ENCODE results near the gene TSPAN7. TPM values are rescaled to one million over a fixed set of nuclear protein-coding genes. Genes with fewer than 3 reads are reported as not detected.

Gene TSPAN7
- total RNA-seq, 1 experiment from 2014 or later, result not detected

GRCh38 chrX:38560776-38561125 is 591 bp upstream of the TSPAN7 start:
- intact Hi-C loops (cut with micrococcal nuclease), result no loop called here
- H3K27me3 Mint-ChIP-seq (ENCODE audit: insufficient read depth, unreplicated experiment), result peaks cover 28% of the 10 kb centered on the region
- no peak overlapping the region for H3K27ac Mint-ChIP-seq (ENCODE audit: low read depth, unreplicated experiment)
- POLR2A ChIA-PET, result interaction anchor here (0.6 kb wide), 1 partner anchor 225 kb away, joined by 3 read pairs; no protein-coding TSS in a partner anchor
- TF ChIP-seq CTCF (IDR thresholded peaks at IDR 0.05; ENCODE audit: unreplicated experiment), result no peak
- H3K4me1 Mint-ChIP-seq (ENCODE audit: insufficient read depth, unreplicated experiment), result peaks cover 6% of the 10 kb centered on the region
- CTCF ChIA-PET, result interaction anchor here (0.7 kb wide), 1 partner anchor 30 kb away, joined by 4 read pairs; no protein-coding TSS in a partner anchor
- no peaks in the 10 kb centered on the region for H3K9me3 Mint-ChIP-seq (ENCODE audit: unreplicated experiment)
- no TSS peak for BruUV-seq (replicated peaks)
- DNase-seq (ENCODE audit: unreplicated experiment), result no peak
- peak overlapping the region; percentile 76 for H3K4me3 Mint-ChIP-seq (ENCODE audit: unreplicated experiment)
- H3K36me3 Mint-ChIP-seq (ENCODE audit: insufficient read depth, unreplicated experiment), result no peaks in the 10 kb centered on the region

- Mint-ChIP-seq H3K9me3 (ENCODE audit: unreplicated experiment) (no peaks in the 10 kb centered on the region), H3K4me3 (ENCODE audit: unreplicated experiment) (peak overlapping the region; percentile 76), H3K27ac (ENCODE audit: low read depth, unreplicated experiment) (no peak overlapping the region), H3K36me3 (ENCODE audit: insufficient read depth, unreplicated experiment) (no peaks in the 10 kb centered on the region), H3K27me3 (ENCODE audit: insufficient read depth, unreplicated experiment) (peaks cover 15% of the 10 kb centered on the region), H3K4me1 (ENCODE audit: insufficient read depth, unreplicated experiment) (peaks cover 6% of the 10 kb centered on the region)
- no peak for DNase-seq (ENCODE audit: unreplicated experiment)
- BruUV-seq (replicated peaks), result no TSS peak
- POLR2A ChIA-PET, result no interaction called here
- CTCF ChIA-PET, result interaction anchor here (0.6 to 1.0 kb wide), 2 partner anchors 10 to 92 kb away, joined by 3 to 4 read pairs; no protein-coding TSS in a partner anchor
- intact Hi-C loops (cut with micrococcal nuclease), result no loop called here
- TF ChIP-seq CTCF (IDR thresholded peaks at IDR 0.05; ENCODE audit: unreplicated experiment), result no peak
Observed at GRCh38 chrX:38561951-38562719, 793 bp downstream of the TSPAN7 start.

- H3K4me1 Mint-ChIP-seq (ENCODE audit: insufficient read depth, unreplicated experiment), result peaks cover 6% of the 10 kb centered on the region
- no peak overlapping the region for H3K27ac Mint-ChIP-seq (ENCODE audit: low read depth, unreplicated experiment)
- ChIA-PET CTCF (interaction anchor here (0.6 kb wide), 3 partner anchors 29 to 1723 kb away, joined by 3 read pairs; no protein-coding TSS in a partner anchor), POLR2A (no interaction called here)
- peaks cover 22% of the 10 kb centered on the region for H3K27me3 Mint-ChIP-seq (ENCODE audit: insufficient read depth, unreplicated experiment)
- no peak for TF ChIP-seq CTCF (IDR thresholded peaks at IDR 0.05; ENCODE audit: unreplicated experiment)
- intact Hi-C loops (cut with micrococcal nuclease), result no loop called here
- BruUV-seq (replicated peaks), result no TSS peak
- DNase-seq (ENCODE audit: unreplicated experiment), result no peak
- no peaks in the 10 kb centered on the region for H3K36me3 Mint-ChIP-seq (ENCODE audit: insufficient read depth, unreplicated experiment)
- no peaks in the 10 kb centered on the region for H3K9me3 Mint-ChIP-seq (ENCODE audit: unreplicated experiment)
- peak overlapping the region; percentile 76 for H3K4me3 Mint-ChIP-seq (ENCODE audit: unreplicated experiment)
Observed at GRCh38 chrX:38563030-38563429, 1.7 kb downstream of the TSPAN7 start.

- H3K9me3 Mint-ChIP-seq (ENCODE audit: unreplicated experiment), result no peaks in the 10 kb centered on the region
- POLR2A ChIA-PET, result interaction anchor here (2.0 kb wide), 1 partner anchor 12 kb away, joined by 5 read pairs; no protein-coding TSS in a partner anchor
- peaks cover 26% of the 10 kb centered on the region for H3K27me3 Mint-ChIP-seq (ENCODE audit: insufficient read depth, unreplicated experiment)
- no peak for TF ChIP-seq CTCF (IDR thresholded peaks at IDR 0.05; ENCODE audit: unreplicated experiment)
- no peak for DNase-seq (ENCODE audit: unreplicated experiment)
- no peak overlapping the region for H3K4me3 Mint-ChIP-seq (ENCODE audit: unreplicated experiment)
- no peaks in the 10 kb centered on the region for H3K36me3 Mint-ChIP-seq (ENCODE audit: insufficient read depth, unreplicated experiment)
- BruUV-seq (replicated peaks), result no TSS peak
- no peak overlapping the region for H3K27ac Mint-ChIP-seq (ENCODE audit: low read depth, unreplicated experiment)
- H3K4me1 Mint-ChIP-seq (ENCODE audit: insufficient read depth, unreplicated experiment), result no peaks in the 10 kb centered on the region
- intact Hi-C loops (cut with micrococcal nuclease), result no loop called here
- CTCF ChIA-PET, result no interaction called here
Observed at GRCh38 chrX:38570396-38570795, 9.1 kb downstream of the TSPAN7 start.
